Esophagus muscularis mucosa (tissue), 3 donors: Measurements from ENCODE around the gene SLC12A7.

Experiments
- CTCF ChIP-seq, 3 experiments: fragments of 200-600 bp in 2 of 3; fragments of 450-650 bp in 1 of 3; sonication (generic) in 2 of 3; IDR thresholded peaks; one replicate each; pipeline ENCODE4 v1.5.1; 2017 to 2019; ENCODE audit warnings: antibody characterized with exemption in 3 of 3, mild to moderate bottlenecking in 2 of 3, moderate library complexity in 1 of 3
- POLR2A ChIP-seq: fragments of 450-650 bp; IDR thresholded peaks from one replicate; pipeline ENCODE4 v1.6.1; 2017; ENCODE audit warnings: antibody characterized with exemption, moderate library complexity, mild to moderate bottlenecking, low read depth
- POLR2AphosphoS5 ChIP-seq, 2 donors: sonication (generic); formaldehyde crosslinking; IDR thresholded peaks; one replicate each; pipeline ENCODE4 v1.6.1; 2017; ENCODE audit warnings: antibody characterized with exemption in 2 of 2

DNA sequence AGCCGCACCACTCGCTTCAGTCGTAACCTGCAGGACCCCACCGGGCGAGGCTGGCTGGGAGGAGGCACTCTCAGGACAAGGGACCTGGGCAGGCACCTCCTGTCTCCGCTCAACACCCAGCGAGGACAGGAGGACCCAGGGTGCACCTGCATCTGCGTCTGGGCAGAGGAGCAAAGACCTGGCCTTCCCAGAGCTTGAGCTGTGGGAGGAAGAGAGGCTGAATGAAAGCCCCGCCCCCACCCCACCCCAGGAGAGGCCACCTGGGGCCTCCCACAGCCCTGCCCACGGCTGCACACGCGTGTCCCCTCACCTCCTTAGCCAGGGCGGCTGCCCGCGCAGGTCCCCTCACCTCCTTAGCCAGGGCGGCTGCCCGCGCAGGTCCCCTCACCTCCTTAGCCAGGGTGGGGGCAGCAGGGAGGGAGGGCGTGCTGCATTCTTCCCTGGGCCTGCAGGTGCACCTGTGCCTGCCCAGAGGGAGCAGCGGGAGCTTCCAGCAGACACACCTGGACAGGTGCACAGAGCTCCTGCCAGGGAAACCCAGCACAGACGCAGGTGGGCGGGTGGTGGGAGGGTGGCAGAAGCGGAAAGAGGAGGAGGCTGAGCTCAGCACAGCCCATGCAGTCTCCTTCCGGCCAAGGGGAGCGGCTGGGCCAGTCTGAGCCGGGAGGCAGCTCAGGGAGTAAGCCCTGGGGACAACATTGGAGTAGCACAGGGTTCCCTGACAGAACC lies 18.5 kb upstream of the SLC12A7 start:
- TF ChIP-seq CTCF (IDR thresholded peaks at IDR 0.05) (no peak), POLR2AphosphoS5 (IDR thresholded peaks at IDR 0.05) (no peak), POLR2A (no peak)
